CD4-positive, CD25-positive, alpha-beta regulatory T cell (primary cell): ENCODE data around the gene LACRT. TPM values are rescaled to one million over a fixed set of nuclear protein-coding genes. Genes with fewer than 3 reads are reported as not detected.

Experiments
- ATAC-seq, 2 donors: fragments of 150-1000 bp; cut with Tn5 transposase; one replicate each; pipeline ENCODE4 v1.10.0; 2021; ENCODE audit warnings: low read depth in 2 of 2, moderate number of reproducible peaks in 2 of 2, moderate library complexity in 1 of 2
- DNase-seq, 3 donors: peaks; one replicate each; pipeline versions ENCODE4 v3.0.0 to v3.0.0-alpha.2; 2012 to 2022; ENCODE audit warnings: mixed read lengths in 1 of 3
- H3K27ac ChIP-seq: one replicate; pipeline ENCODE4 v1.7.0; 2013; ENCODE audit warnings: mild to moderate bottlenecking, low read length; ENCODE audit not compliant: insufficient read depth, poor library complexity, severe bottlenecking
- H3K27me3 ChIP-seq: one replicate; pipeline ENCODE4 v1.7.0; 2013; ENCODE audit warnings: low read length; ENCODE audit not compliant: control insufficient read depth, insufficient read depth
- H3K36me3 ChIP-seq: one replicate; pipeline ENCODE4 v1.7.0; 2013; ENCODE audit warnings: mild to moderate bottlenecking, low read length, moderate library complexity; ENCODE audit not compliant: control insufficient read depth, insufficient read depth
- H3K4me1 ChIP-seq: 2 replicates; pipeline ENCODE4 v1.7.0; 2013; ENCODE audit warnings: mild to moderate bottlenecking, low read length; ENCODE audit not compliant: insufficient read depth, control insufficient read depth, poor library complexity, severe bottlenecking
- H3K4me3 ChIP-seq: one replicate; pipeline ENCODE4 v1.7.0; 2013; ENCODE audit warnings: low read depth, mild to moderate bottlenecking, low read length, moderate library complexity
- H3K9me3 ChIP-seq, 2 experiments: 1 replicate in 1 of 2; 2 replicates in 1 of 2; pipeline ENCODE4 v1.7.0; 2013; ENCODE audit warnings: low read length in 2 of 2, mild to moderate bottlenecking in 1 of 2, moderate library complexity in 1 of 2; ENCODE audit not compliant: control insufficient read depth in 2 of 2
- H3K27ac Mint-ChIP-seq, 3 donors: one replicate each; pipeline ENCODE4 v1.8.0; 2020 to 2022; ENCODE audit warnings: mild to moderate bottlenecking in 3 of 3, mixed read lengths in 3 of 3, moderate library complexity in 2 of 3
- H3K27me3 Mint-ChIP-seq: one replicate; pipeline ENCODE4 v1.8.0; 2022; ENCODE audit warnings: mild to moderate bottlenecking, mixed read lengths
- H3K36me3 Mint-ChIP-seq: one replicate; pipeline ENCODE4 v1.8.0; 2020; ENCODE audit warnings: mixed read lengths
- H3K4me1 Mint-ChIP-seq, 4 donors: one replicate each; pipeline ENCODE4 v1.8.0; 2020 to 2022; ENCODE audit warnings: mixed read lengths in 4 of 4, mild to moderate bottlenecking in 1 of 4
- H3K4me3 Mint-ChIP-seq, 4 donors: one replicate each; pipeline ENCODE4 v1.8.0; 2020 to 2022; ENCODE audit warnings: mild to moderate bottlenecking in 4 of 4, mixed read lengths in 4 of 4, moderate library complexity in 3 of 4
- H3K9me3 Mint-ChIP-seq, 7 donors: one replicate each; pipeline ENCODE4 v1.8.0; 2020 to 2022; ENCODE audit warnings: mixed read lengths in 7 of 7, mild to moderate bottlenecking in 3 of 7, moderate library complexity in 2 of 7
- polyA plus RNA-seq, 4 donors: library from polyadenylated mRNA; unstranded; fragments of 300-500 nt; fragmentation: Illumina TruSeq; gene quantifications; one replicate each; pipeline ENCODE4 v1.2.3, GENCODE V29; 2021
- total RNA-seq: library from RNA; stranded (reverse); gene quantifications from one replicate; pipeline ENCODE4 v1.2.3, GENCODE V29; 2022

Gene LACRT
- total and polyA plus RNA-seq, 5 donors from 2014 or later: not detected

GRCh38 chr12:54663603-54664002 is 28.9 kb upstream of the LACRT start:
- H3K27me3 ChIP-seq: peaks cover 18% of the 10 kb centered on the region
- Mint-ChIP-seq H3K9me3 (no peaks in the 10 kb centered on the region), H3K27me3 (peaks cover 28% of the 10 kb centered on the region), H3K36me3 (no peaks in the 10 kb centered on the region), H3K27ac (no peak overlapping the region), H3K4me3 (no peak overlapping the region), H3K4me1 (no peaks in the 10 kb centered on the region)
- H3K4me1 ChIP-seq: no peaks in the 10 kb centered on the region
- no peaks in the 10 kb centered on the region for H3K36me3 ChIP-seq
- no peak overlapping the region for H3K4me3 ChIP-seq
- no peaks in the 10 kb centered on the region for H3K9me3 ChIP-seq
- DNase-seq: no peak
- no peak overlapping the region for H3K27ac ChIP-seq
- no peak for ATAC-seq

DNA sequence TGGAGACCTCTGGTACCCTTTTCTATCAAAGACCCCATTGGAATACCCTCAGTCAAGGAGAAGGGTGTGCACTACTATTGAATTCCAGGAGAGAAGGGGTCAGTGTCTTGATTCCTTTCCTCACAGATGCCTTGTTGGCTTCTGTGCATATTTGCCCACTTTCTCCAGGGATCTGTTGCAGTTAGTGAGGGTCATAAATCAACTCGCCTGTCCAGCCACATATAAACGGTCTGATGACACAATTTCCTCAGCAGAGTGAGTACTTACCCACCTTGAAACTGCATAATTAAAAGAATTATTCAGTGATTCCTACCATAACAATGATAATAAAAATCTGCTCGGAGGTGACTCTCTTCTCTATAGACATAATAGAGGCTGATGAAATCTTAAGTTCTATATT is 27.3 kb upstream of the LACRT start:
- Histone ChIP-seq H3K4me3 (no peak overlapping the region), H3K9me3 (no peaks in the 10 kb centered on the region), H3K27me3 (peaks cover 14% of the 10 kb centered on the region), H3K27ac (no peak overlapping the region), H3K4me1 (no peaks in the 10 kb centered on the region), H3K36me3 (no peaks in the 10 kb centered on the region)
- H3K9me3 Mint-ChIP-seq: no peaks in the 10 kb centered on the region
- DNase-seq: no peak
- no peak overlapping the region for H3K4me3 Mint-ChIP-seq
- no peaks in the 10 kb centered on the region for H3K4me1 Mint-ChIP-seq
- no peak overlapping the region for H3K27ac Mint-ChIP-seq
- H3K36me3 Mint-ChIP-seq: no peaks in the 10 kb centered on the region
- peaks cover 15% of the 10 kb centered on the region for H3K27me3 Mint-ChIP-seq
- no peak for ATAC-seq

GRCh38 chr12:54661048-54661447 is 26.4 kb upstream of the LACRT start:
- H3K4me3 ChIP-seq: no peak overlapping the region
- Mint-ChIP-seq H3K36me3 (no peaks in the 10 kb centered on the region), H3K9me3 (no peaks in the 10 kb centered on the region), H3K27me3 (peaks cover 8% of the 10 kb centered on the region), H3K4me1 (no peaks in the 10 kb centered on the region), H3K4me3 (no peak overlapping the region), H3K27ac (no peak overlapping the region)
- H3K27ac ChIP-seq: no peak overlapping the region
- DNase-seq (no peak), ATAC-seq (no peak)
- H3K9me3 ChIP-seq: no peaks in the 10 kb centered on the region
- no peaks in the 10 kb centered on the region for H3K36me3 ChIP-seq
- no peaks in the 10 kb centered on the region for H3K4me1 ChIP-seq
- peaks cover 12% of the 10 kb centered on the region for H3K27me3 ChIP-seq

- no peaks in the 10 kb centered on the region for H3K36me3 ChIP-seq
- no peak for DNase-seq
- H3K9me3 ChIP-seq: no peaks in the 10 kb centered on the region
- Mint-ChIP-seq H3K4me3 (no peak overlapping the region), H3K27me3 (peaks cover 6% of the 10 kb centered on the region), H3K27ac (no peak overlapping the region), H3K9me3 (no peaks in the 10 kb centered on the region), H3K4me1 (no peaks in the 10 kb centered on the region), H3K36me3 (no peaks in the 10 kb centered on the region)
- no peak overlapping the region for H3K4me3 ChIP-seq
- no peak overlapping the region for H3K27ac ChIP-seq
- no peak for ATAC-seq
- H3K27me3 ChIP-seq: peaks cover 10% of the 10 kb centered on the region
- no peaks in the 10 kb centered on the region for H3K4me1 ChIP-seq
These were observed 25.7 kb upstream of the LACRT start for GRCh38 chr12:54660320-54660962.

GRCh38 chr12:54658306-54659264 is 23.9 kb upstream of the LACRT start:
- Histone ChIP-seq H3K4me3 (no peak overlapping the region), H3K27me3 (peaks cover 8% of the 10 kb centered on the region), H3K9me3 (no peaks in the 10 kb centered on the region), H3K36me3 (no peaks in the 10 kb centered on the region), H3K4me1 (no peaks in the 10 kb centered on the region), H3K27ac (no peak overlapping the region)
- no peak overlapping the region for H3K27ac Mint-ChIP-seq
- H3K27me3 Mint-ChIP-seq: peaks cover 4% of the 10 kb centered on the region
- no peaks in the 10 kb centered on the region for H3K9me3 Mint-ChIP-seq
- H3K4me1 Mint-ChIP-seq: no peaks in the 10 kb centered on the region
- ATAC-seq (no peak), DNase-seq (peak in 1 of 3 donors; percentile 47)
- H3K36me3 Mint-ChIP-seq: no peaks in the 10 kb centered on the region
- no peak overlapping the region for H3K4me3 Mint-ChIP-seq

DNA sequence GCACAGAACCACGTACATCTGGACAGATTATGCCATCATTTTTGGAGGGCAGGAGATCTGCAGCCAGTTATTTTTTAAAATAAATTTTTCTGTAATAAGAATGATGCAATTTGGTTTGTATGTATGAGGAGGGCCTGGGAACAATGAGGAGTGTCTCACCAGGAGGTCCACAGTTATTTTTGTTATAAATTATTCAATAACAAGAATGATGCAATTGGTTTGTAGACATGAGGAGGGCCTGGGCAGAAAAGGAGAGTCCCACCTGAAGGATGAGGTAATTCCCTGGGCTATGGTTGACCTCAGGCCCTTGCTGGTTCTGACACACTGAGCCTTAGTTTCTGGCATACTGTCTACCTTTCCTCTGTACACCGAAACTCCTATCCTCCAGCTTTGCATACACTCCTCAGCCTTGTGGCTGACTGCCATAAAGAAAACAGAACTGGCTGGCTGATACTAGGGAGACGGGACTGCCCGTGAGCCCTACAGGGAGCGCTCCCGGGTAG is 22.5 kb upstream of the LACRT start:
- Mint-ChIP-seq H3K27me3 (peaks cover 12% of the 10 kb centered on the region), H3K36me3 (no peaks in the 10 kb centered on the region), H3K9me3 (no peaks in the 10 kb centered on the region), H3K4me1 (no peaks in the 10 kb centered on the region), H3K27ac (no peak overlapping the region), H3K4me3 (no peak overlapping the region)
- H3K27me3 ChIP-seq: peaks cover 5% of the 10 kb centered on the region
- no peaks in the 10 kb centered on the region for H3K9me3 ChIP-seq
- no peaks in the 10 kb centered on the region for H3K36me3 ChIP-seq
- DNase-seq (no peak), ATAC-seq (no peak)
- H3K4me3 ChIP-seq: no peak overlapping the region
- no peak overlapping the region for H3K27ac ChIP-seq
- no peaks in the 10 kb centered on the region for H3K4me1 ChIP-seq

- no peaks in the 10 kb centered on the region for H3K36me3 Mint-ChIP-seq
- no peak overlapping the region for H3K4me3 Mint-ChIP-seq
- Histone ChIP-seq H3K36me3 (no peaks in the 10 kb centered on the region), H3K27me3 (peaks cover 2% of the 10 kb centered on the region), H3K4me3 (no peak overlapping the region), H3K9me3 (no peaks in the 10 kb centered on the region), H3K4me1 (no peaks in the 10 kb centered on the region), H3K27ac (no peak overlapping the region)
- peaks cover 8% of the 10 kb centered on the region for H3K27me3 Mint-ChIP-seq
- H3K27ac Mint-ChIP-seq: no peak overlapping the region
- H3K4me1 Mint-ChIP-seq: no peaks in the 10 kb centered on the region
- ATAC-seq (no peak), DNase-seq (no peak)
- H3K9me3 Mint-ChIP-seq: no peaks in the 10 kb centered on the region
These were observed 20.2 kb upstream of the LACRT start for GRCh38 chr12:54654926-54655325.
